WI38 (cell line): ENCODE data around the gene LAMA1.

Source experiments
- H3K4me3 ChIP-seq: 2 replicates; pipeline ENCODE4 v1.5.1; 2011; ENCODE audit warnings: low read depth, mild to moderate bottlenecking, control low read depth, low read length
- TF ChIP-seq, protein P1 (sequence below): IDR thresholded peaks from 2 replicates; pipeline ENCODE4 v1.5.1; 2012; ENCODE audit warnings: low read depth, mild to moderate bottlenecking, control low read depth, low read length

Gene LAMA1

DNA sequence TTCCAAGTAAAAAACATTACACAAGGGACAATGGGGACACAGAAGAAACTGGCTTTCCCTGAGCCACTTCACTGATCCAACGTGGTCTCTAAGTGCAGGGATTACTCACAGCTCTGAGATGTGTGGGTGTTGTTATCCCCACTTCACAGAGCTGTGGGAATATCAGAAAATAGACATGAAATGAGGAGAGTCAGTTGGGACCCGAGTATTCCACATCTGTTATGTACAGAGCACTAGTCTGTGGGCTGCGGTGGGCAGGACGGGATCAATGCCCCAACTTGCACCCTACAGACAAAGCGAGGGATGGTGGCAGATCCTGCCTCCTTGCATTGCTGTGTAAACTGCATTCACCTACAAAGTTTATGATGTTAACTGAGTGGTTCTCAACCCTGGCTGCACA is 11.7 kb downstream of the LAMA1 start:
- TF ChIP-seq, protein P1, sequence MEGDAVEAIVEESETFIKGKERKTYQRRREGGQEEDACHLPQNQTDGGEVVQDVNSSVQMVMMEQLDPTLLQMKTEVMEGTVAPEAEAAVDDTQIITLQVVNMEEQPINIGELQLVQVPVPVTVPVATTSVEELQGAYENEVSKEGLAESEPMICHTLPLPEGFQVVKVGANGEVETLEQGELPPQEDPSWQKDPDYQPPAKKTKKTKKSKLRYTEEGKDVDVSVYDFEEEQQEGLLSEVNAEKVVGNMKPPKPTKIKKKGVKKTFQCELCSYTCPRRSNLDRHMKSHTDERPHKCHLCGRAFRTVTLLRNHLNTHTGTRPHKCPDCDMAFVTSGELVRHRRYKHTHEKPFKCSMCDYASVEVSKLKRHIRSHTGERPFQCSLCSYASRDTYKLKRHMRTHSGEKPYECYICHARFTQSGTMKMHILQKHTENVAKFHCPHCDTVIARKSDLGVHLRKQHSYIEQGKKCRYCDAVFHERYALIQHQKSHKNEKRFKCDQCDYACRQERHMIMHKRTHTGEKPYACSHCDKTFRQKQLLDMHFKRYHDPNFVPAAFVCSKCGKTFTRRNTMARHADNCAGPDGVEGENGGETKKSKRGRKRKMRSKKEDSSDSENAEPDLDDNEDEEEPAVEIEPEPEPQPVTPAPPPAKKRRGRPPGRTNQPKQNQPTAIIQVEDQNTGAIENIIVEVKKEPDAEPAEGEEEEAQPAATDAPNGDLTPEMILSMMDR: no peak

DNA sequence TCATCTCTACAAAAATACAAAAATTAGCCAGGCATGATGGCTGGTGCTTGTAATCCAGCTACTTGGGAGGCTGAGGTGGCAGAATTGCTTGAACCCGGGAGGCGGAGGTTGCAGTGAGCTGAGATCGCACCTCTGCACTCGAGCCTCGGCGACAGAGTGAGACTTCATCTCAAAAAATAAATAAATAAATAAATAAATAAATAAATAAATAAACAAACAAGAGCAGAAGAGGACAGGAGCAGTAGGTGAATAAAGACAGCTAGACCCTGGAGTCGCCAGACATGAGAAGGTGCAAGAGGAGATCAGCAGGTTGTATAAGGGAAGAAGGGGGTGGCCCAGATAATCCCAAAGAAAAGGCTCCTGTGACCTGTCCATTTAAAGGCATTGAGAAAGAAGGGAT is 12.3 kb downstream of the LAMA1 start:
- H3K4me3 ChIP-seq: no peak overlapping the region

More for the DNA sequence above, 11.7 kb downstream of the LAMA1 start:
- no peak overlapping the region for H3K4me3 ChIP-seq

DNA sequence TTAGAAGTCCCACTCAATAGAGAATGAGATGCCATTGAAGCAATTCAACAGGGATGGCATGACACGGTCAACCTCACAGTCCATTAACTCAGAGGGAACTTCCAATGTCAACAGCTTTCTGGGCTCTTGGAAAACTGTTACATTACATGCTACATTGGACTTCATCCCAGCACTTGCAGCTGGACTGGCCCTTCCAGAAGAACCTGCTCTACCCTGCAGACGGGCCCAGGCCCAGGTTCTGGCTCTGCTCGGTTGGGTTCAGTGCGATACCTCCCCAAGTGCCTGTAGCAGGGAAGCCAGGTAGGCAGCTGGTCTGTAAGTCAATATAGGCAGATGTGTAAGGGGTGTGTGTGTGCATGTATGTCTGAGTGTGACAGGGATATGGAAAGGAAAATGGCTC is 12.9 kb downstream of the LAMA1 start:
- TF ChIP-seq, protein P1: no peak
- H3K4me3 ChIP-seq: no peak overlapping the region

More for the DNA sequence above, 12.3 kb downstream of the LAMA1 start:
- TF ChIP-seq, protein P1: no peak

DNA sequence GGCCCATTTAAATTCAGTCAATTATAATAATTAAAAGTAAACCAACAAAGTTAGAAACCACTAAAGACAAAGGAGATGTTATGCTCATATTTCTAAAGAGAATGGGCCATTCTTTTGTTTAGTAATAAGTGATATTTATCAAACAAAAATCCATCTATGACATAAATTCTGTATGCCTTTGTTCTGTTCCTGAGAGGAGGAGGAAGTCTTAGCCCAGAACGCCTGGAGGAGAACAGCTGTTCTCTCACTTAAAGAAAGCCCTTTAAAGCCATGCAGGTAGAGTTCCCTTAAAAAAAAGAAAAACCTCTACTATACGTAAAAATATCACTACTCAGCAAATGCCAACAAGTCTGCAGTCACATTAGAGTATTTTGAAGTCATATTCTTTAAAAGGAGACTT is 15.5 kb downstream of the LAMA1 start:
- TF ChIP-seq, protein P1: no peak
- H3K4me3 ChIP-seq: no peak overlapping the region

- TF ChIP-seq, protein P1: no peak
- no peak overlapping the region for H3K4me3 ChIP-seq
Measured at GRCh38 chr18:7096838-7097237, 20.8 kb downstream of the LAMA1 start.

DNA sequence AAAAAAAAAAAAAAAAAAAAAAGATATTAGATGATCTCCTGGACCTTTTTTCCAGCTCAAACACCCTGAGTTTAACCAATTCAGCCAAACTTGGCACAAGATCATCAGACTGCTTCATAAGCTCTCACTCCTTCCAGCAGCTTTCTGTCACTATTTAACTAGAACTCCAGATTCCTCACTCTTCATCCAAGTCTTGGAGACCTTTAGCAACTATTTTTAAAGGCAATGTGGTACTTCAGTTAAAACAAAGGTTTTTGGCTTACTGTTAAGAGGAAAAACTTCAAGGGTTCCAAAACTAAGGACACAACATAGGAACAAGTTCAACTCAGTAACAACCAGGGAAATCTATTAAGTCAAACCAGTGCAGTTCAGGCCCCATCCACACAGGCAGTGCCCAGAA is 23.2 kb downstream of the LAMA1 start:
- TF ChIP-seq, protein P1: no peak
- no peak overlapping the region for H3K4me3 ChIP-seq

GRCh38 chr18:7090771-7091170 is 26.8 kb downstream of the LAMA1 start:
- TF ChIP-seq, protein P1: no peak
- no peak overlapping the region for H3K4me3 ChIP-seq
